Esophagus (tissue), 2 donors: ENCODE results near the gene ARHGAP32. TPM values are rescaled to one million over a fixed set of nuclear protein-coding genes. Genes with fewer than 3 reads are reported as not detected.

Experiments
- H3K27ac ChIP-seq, 2 donors: one replicate each; pipeline ENCODE4 v1.5.1; 2013; ENCODE audit warnings: low read depth in 2 of 2, mild to moderate bottlenecking in 2 of 2, inconsistent platforms in 1 of 2, low read length in 1 of 2, moderate library complexity in 1 of 2
- H3K27me3 ChIP-seq, 2 donors: one replicate each; pipeline ENCODE4 v1.6.1; 2013; ENCODE audit warnings: low read length in 2 of 2, control low read depth in 1 of 2, mild to moderate bottlenecking in 1 of 2; ENCODE audit not compliant: insufficient read depth in 2 of 2, control insufficient read depth in 1 of 2
- H3K36me3 ChIP-seq, 2 donors: one replicate each; pipeline ENCODE4 v1.6.1; 2013; ENCODE audit warnings: low read length in 1 of 2; ENCODE audit not compliant: control insufficient read depth in 2 of 2, insufficient read depth in 2 of 2
- H3K4me1 ChIP-seq, 2 donors: one replicate each; pipeline ENCODE4 v1.6.1; 2013; ENCODE audit warnings: low read length in 1 of 2; ENCODE audit not compliant: control insufficient read depth in 2 of 2, insufficient read depth in 2 of 2
- H3K4me3 ChIP-seq, 2 donors: one replicate each; pipeline ENCODE4 v1.5.1; 2013; ENCODE audit warnings: low read length in 2 of 2, mild to moderate bottlenecking in 2 of 2, low read depth in 1 of 2, moderate library complexity in 1 of 2
- H3K9me3 ChIP-seq, 2 donors: one replicate each; pipeline ENCODE4 v1.6.1; 2013; ENCODE audit warnings: mild to moderate bottlenecking in 2 of 2, low read depth in 1 of 2, low read length in 1 of 2, moderate library complexity in 1 of 2; ENCODE audit not compliant: control insufficient read depth in 2 of 2, insufficient read depth in 1 of 2
- WGBS, 2 donors: extraction: QIAGEN DNeasy Blood & Tissue Kit; methylation state at CpG; one replicate each; pipeline ENCODE4 v1.1.7; 2013; 5-methylcytosine and 5-hydroxymethylcytosine counted together
- polyA plus RNA-seq, 2 donors: library from polyadenylated mRNA; stranded (reverse); fragments of 200-250 nt; gene quantifications; one replicate each; pipeline ENCODE4 v1.2.3, GENCODE V29; 2013
- donor health status: healthy with polysubstance abuse.
- donor health status: Bipolar disorder and iron deficiency.

ARHGAP32 gene
- polyA plus RNA-seq, 2 donors, result 17.8 to 18.9 TPM

DNA sequence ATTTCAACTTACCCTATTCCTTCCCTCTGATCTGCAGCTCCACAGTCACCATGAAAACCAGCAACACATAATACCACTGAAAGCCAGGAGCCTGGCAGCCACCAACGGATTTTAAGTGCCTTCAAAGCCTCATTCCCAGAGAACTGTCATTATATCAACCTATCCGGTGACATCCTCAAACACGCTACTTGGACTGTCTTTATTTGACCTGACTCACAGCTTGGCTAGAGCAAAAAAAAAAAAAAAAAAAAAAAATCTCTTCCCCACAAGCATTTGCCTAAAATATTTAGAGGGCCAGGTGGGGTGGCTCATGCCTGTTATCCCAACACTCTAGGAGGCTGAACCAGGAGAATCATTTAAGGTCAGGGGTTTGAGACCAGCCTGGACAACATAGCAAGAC is 32.4 kb upstream of the ARHGAP32 start:
- Histone ChIP-seq H3K27me3 (no peaks in the 10 kb centered on the region), H3K36me3 (no peaks in the 10 kb centered on the region), H3K9me3 (no peaks in the 10 kb centered on the region), H3K4me1 (no peaks in the 10 kb centered on the region), H3K4me3 (no peak overlapping the region), H3K27ac (no peak overlapping the region)
- WGBS, 2 donors, result 67 to 68% methylated on average over 3 of the region's 3 CpGs

DNA sequence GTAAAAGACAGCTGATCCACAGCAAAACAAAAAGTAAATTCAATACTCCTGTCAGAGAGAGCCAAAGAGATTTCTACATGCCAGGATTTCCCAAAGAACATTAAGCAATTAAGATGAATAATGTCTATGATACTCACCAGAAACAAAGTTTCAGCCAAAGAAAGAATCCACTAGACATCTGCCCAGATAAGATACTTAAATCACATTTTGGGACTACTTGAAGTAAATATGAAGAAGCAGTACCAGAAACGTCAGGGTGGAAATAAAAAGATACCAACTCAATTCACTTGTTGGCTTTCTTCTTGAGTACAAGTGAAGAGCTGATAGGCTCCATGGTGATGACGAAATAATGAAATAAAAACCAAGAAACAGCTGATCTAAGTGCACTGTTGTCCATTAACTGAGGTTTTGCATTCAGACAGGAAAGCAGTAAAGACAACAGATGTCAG is 31.6 kb upstream of the ARHGAP32 start:
- no peak overlapping the region for H3K27ac ChIP-seq
- no peaks in the 10 kb centered on the region for H3K4me1 ChIP-seq
- 62 to 69% methylated on average over 2 of the region's 2 CpGs for WGBS, 2 donors
- no peak overlapping the region for H3K4me3 ChIP-seq
- no peaks in the 10 kb centered on the region for H3K36me3 ChIP-seq
- H3K27me3 ChIP-seq, result no peaks in the 10 kb centered on the region
- H3K9me3 ChIP-seq, result no peaks in the 10 kb centered on the region

DNA sequence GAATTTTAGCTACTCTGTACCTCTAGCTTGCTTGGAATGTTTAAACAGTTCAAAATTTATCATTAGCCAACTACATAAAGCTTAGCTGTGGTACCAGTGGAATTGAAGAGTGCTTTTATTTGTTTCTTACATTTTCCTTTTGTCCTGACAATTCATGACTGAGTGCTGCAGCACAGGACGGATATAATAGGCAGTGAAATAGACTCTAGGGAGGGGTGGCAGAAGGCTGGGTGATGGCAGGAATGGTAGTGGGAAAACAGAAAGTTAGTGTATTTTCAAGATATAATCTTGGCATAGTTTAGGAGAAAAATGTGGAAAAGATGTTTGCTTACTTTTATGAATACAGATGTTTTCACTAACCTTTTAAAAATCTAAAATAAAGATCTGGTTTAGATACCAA is 31.1 kb upstream of the ARHGAP32 start:
- Histone ChIP-seq H3K27ac (no peak overlapping the region), H3K4me3 (no peak overlapping the region), H3K9me3 (no peaks in the 10 kb centered on the region), H3K27me3 (no peaks in the 10 kb centered on the region), H3K36me3 (no peaks in the 10 kb centered on the region), H3K4me1 (no peaks in the 10 kb centered on the region)
- 65 to 71% methylated on average over 1 of the region's 1 CpG for WGBS, 2 donors

DNA sequence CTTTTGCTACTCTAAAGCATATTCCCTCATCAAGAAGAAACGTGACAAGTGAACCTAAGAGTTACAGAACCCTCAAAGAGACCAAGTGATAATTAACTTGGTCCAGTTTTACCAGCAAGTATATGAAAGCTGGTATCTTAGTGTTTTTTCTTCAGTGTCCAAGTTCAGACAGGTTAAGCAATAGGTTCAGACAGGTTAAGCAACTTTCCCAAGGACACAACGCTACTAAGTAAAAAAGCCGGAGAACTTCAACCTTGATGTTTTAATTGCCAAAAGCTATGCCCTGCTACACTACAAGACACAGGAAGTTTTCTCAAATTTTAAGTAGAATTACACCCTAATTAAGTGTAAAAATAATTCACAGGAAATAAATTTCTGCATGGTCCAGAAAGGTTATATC is 30.0 kb upstream of the ARHGAP32 start:
- Histone ChIP-seq H3K4me3 (no peak overlapping the region), H3K36me3 (no peaks in the 10 kb centered on the region), H3K9me3 (no peaks in the 10 kb centered on the region), H3K27ac (no peak overlapping the region), H3K27me3 (no peaks in the 10 kb centered on the region), H3K4me1 (no peaks in the 10 kb centered on the region)
- WGBS, 2 donors, result 39 to 61% methylated on average over 3 of the region's 3 CpGs

DNA sequence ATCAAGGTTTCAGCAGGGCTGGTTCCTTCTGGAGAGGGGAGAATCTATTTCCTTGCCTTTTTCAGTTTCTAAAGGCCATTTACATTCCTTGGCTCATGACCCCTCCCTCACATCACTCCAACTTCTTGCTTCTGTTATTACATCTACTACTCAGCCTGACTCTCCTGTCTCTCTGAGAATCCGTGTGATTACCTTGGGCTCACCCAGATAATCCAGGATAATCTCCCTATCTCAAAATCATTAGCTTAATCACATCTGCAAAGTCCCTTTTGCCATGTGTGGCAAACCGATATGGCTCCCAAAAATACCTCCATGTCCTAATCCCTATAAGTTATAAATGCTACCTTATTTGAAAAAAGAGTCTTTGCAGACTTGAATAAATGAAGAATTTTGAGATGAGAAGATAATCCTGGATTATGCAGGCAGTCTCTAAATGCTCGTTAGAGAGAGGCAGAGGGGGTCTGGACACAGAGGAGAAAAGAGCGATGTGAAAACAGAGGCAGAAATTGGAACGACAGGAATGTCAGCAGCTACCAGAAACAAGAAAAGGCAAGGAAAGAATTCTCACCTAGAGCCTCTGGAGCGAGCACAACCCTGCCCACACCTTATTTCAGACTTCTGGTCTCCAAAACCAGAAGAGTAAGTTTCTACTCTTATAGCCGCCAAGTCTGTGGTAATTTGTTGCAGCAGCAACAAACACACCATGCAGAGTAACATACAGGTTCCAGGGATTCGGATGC is 23.6 kb upstream of the ARHGAP32 start:
- Histone ChIP-seq H3K9me3 (no peaks in the 10 kb centered on the region), H3K27me3 (no peaks in the 10 kb centered on the region), H3K4me3 (no peak overlapping the region), H3K4me1 (no peaks in the 10 kb centered on the region), H3K36me3 (no peaks in the 10 kb centered on the region), H3K27ac (no peak overlapping the region)
- WGBS, 2 donors, result 59 to 73% methylated on average over 8 of the region's 8 CpGs

DNA sequence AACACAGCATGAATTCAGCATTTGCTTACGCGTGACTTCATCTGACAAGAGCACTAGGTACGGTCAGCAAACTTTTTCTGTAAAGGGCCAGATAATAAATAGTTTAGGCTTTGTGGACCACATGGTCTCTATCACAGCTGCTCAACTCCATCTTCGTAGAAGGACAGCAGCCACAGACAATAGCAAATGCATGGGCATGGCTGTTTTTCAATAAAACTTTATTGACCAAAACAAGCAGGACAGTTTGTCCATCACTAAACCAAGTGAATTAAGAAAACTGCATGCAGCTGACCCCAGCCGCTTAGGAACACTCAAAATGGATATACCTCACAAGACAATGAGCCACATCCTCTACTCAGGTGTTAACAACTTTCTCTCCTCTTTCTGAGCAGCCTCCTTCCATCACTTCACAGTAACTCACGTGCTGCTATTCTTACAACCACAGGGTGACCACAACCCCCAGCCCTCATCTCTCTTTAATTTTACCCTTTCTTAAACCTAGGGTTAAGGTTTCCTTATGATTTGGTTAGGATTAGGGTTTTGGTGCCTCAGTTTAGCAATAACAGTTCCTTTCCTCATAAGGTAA is 22.7 kb upstream of the ARHGAP32 start:
- no peaks in the 10 kb centered on the region for H3K9me3 ChIP-seq
- H3K4me1 ChIP-seq, result no peaks in the 10 kb centered on the region
- no peak overlapping the region for H3K27ac ChIP-seq
- H3K36me3 ChIP-seq, result no peaks in the 10 kb centered on the region
- 93 to 95% methylated on average over 6 of the region's 6 CpGs for WGBS, 2 donors
- H3K27me3 ChIP-seq, result no peaks in the 10 kb centered on the region
- no peak overlapping the region for H3K4me3 ChIP-seq

DNA sequence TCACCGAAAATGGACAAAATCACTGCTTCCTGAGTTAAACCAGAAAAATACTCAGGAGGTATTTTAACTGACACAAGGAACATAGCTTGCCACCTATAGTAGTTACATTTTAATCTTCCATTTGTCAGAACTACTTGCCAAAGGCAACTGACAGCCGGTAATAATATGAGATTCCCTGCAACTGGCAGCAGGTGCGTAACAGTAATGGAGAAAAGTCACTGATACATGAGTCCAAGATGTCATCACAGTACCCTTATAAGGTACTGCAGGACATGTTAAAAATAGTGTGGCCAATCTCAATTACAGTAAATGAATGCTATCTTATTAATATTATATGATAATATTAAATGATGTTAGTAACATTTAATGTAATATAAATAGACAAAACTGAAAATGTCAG is 21.1 kb upstream of the ARHGAP32 start:
- no peak overlapping the region for H3K27ac ChIP-seq
- no peak overlapping the region for H3K4me3 ChIP-seq
- H3K36me3 ChIP-seq, result no peaks in the 10 kb centered on the region
- H3K4me1 ChIP-seq, result no peaks in the 10 kb centered on the region
- H3K9me3 ChIP-seq, result no peaks in the 10 kb centered on the region
- H3K27me3 ChIP-seq, result no peaks in the 10 kb centered on the region
- 85 to 93% methylated on average over 3 of the region's 3 CpGs for WGBS, 2 donors

DNA sequence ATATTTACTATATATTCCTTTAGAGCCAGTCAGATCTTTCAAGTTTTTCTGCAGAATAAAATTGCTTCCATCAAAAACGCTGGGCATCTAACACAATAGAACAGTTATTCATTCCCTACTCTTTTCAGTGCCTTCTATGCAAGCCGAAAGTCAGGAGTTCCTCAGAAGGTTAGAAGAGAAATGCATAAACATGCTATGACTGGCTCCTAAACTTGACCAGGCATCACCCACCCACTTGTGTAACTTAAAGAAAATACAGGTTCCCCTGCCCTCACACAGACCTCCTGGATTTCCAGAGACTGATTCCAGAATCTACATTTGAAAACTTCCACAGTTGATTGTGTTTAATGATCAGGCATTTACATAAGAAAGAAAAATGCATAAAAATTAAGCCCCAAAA is 19.3 kb upstream of the ARHGAP32 start:
- no peak overlapping the region for H3K4me3 ChIP-seq
- WGBS, 2 donors, result 48 to 51% methylated on average over 2 of the region's 2 CpGs
- H3K9me3 ChIP-seq, result no peaks in the 10 kb centered on the region
- no peaks in the 10 kb centered on the region for H3K27me3 ChIP-seq
- H3K4me1 ChIP-seq, result no peaks in the 10 kb centered on the region
- no peak overlapping the region for H3K27ac ChIP-seq
- no peaks in the 10 kb centered on the region for H3K36me3 ChIP-seq

DNA sequence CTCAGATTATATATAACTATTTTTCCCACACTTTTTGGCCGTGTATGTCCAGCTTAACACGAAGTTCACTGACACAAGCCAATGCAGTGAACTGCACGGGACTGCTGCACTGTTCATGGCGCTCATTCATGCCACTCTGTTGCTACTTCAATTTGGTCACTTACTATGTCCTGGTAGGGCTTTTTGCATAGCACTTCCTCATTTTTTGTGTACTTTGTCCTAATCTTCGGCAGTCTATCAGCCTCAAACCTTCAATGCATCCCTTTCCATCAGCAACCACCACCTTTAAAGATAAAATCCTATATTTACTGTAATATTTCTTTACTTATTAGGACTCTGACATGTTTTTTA is 18.7 kb upstream of the ARHGAP32 start:
- Histone ChIP-seq H3K4me1 (no peaks in the 10 kb centered on the region), H3K27me3 (no peaks in the 10 kb centered on the region), H3K4me3 (no peak overlapping the region), H3K9me3 (no peaks in the 10 kb centered on the region), H3K36me3 (no peaks in the 10 kb centered on the region), H3K27ac (no peak overlapping the region)
- WGBS, 2 donors, result 62 to 85% methylated on average over 5 of the region's 5 CpGs
